Esophagus (tissue), 2 donors: ENCODE measurements around the gene KCNJ3. TPM values are rescaled to one million over a fixed set of nuclear protein-coding genes. Genes with fewer than 3 reads are reported as not detected.
"Not testable (repeated sequence)": the region's sequence is repeated elsewhere in the genome, so short reads cannot be mapped to it uniquely, and the experiment has no call there.

Experiments
- H3K27ac ChIP-seq, 2 donors: one replicate each; pipeline ENCODE4 v1.5.1; 2013; ENCODE audit warnings: low read depth in 2 of 2, mild to moderate bottlenecking in 2 of 2, inconsistent platforms in 1 of 2, low read length in 1 of 2, moderate library complexity in 1 of 2
- H3K27me3 ChIP-seq, 2 donors: one replicate each; pipeline ENCODE4 v1.6.1; 2013; ENCODE audit warnings: low read length in 2 of 2, control low read depth in 1 of 2, mild to moderate bottlenecking in 1 of 2; ENCODE audit not compliant: insufficient read depth in 2 of 2, control insufficient read depth in 1 of 2
- H3K36me3 ChIP-seq, 2 donors: one replicate each; pipeline ENCODE4 v1.6.1; 2013; ENCODE audit warnings: low read length in 1 of 2; ENCODE audit not compliant: control insufficient read depth in 2 of 2, insufficient read depth in 2 of 2
- H3K4me1 ChIP-seq, 2 donors: one replicate each; pipeline ENCODE4 v1.6.1; 2013; ENCODE audit warnings: low read length in 1 of 2; ENCODE audit not compliant: control insufficient read depth in 2 of 2, insufficient read depth in 2 of 2
- H3K4me3 ChIP-seq, 2 donors: one replicate each; pipeline ENCODE4 v1.5.1; 2013; ENCODE audit warnings: low read length in 2 of 2, mild to moderate bottlenecking in 2 of 2, low read depth in 1 of 2, moderate library complexity in 1 of 2
- H3K9me3 ChIP-seq, 2 donors: one replicate each; pipeline ENCODE4 v1.6.1; 2013; ENCODE audit warnings: mild to moderate bottlenecking in 2 of 2, low read depth in 1 of 2, low read length in 1 of 2, moderate library complexity in 1 of 2; ENCODE audit not compliant: control insufficient read depth in 2 of 2, insufficient read depth in 1 of 2
- WGBS, 2 donors: extraction: QIAGEN DNeasy Blood & Tissue Kit; methylation state at CpG; one replicate each; pipeline ENCODE4 v1.1.7; 2013; 5-methylcytosine and 5-hydroxymethylcytosine counted together
- polyA plus RNA-seq, 2 donors: library from polyadenylated mRNA; stranded (reverse); fragments of 200-250 nt; gene quantifications; one replicate each; pipeline ENCODE4 v1.2.3, GENCODE V29; 2013
- donor health status: healthy with polysubstance abuse.
- donor health status: Bipolar disorder and iron deficiency.

The KCNJ3 gene
- polyA plus RNA-seq, 2 donors, result under 0.01 to 0.02 TPM

DNA sequence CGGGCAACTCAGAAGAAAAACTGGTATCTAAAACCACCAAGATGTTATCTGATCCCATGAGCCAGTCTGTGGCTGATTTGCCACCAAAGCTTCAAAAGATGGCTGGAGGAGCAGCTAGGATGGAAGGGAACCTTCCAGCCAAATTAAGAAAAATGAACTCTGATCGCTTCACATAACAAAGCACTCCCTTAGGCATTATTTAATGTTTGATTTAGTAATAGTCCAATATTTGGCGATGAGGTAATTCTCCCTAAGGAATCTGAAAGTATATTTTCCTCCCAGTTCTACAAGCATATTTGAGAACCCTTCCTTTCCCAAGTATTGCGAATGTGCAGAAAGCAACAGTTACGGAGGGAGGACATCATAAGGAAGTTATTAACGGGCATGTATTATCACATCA, 156.6 kb downstream of the KCNJ3 start:
- H3K27me3 ChIP-seq, result no peaks in the 10 kb centered on the region
- no peaks in the 10 kb centered on the region for H3K4me1 ChIP-seq
- no peak overlapping the region for H3K27ac ChIP-seq
- no peaks in the 10 kb centered on the region for H3K36me3 ChIP-seq
- 90 to 91% methylated on average over 6 of the region's 6 CpGs for WGBS, 2 donors
- no peak overlapping the region for H3K4me3 ChIP-seq
- no peaks in the 10 kb centered on the region for H3K9me3 ChIP-seq

DNA sequence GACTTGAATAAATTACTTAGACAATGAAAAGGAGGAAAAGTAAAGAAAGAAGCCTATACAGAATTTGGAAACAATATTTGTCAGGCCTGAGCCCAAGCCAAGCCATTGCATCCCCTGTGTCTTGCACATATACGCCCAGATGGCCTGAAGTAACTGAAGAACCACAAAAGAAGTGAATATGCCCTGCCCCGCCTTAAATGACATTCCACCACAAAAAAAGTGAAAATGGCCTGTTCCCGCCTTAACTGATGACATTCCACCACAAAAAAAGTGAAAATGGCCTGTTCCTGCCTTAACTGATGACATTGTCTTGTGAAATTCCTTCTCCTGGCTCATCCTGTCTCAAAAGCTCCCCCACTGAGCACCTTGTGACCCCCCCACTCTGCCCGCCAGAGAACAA, 168.7 kb downstream of the KCNJ3 start:
- H3K9me3 ChIP-seq, H3K36me3 ChIP-seq, H3K27ac ChIP-seq, H3K4me3 ChIP-seq, H3K4me1 ChIP-seq, H3K27me3 ChIP-seq: not testable (repeated sequence)
- WGBS, 2 donors, result 82 to 92% methylated on average over 4 of the region's 4 CpGs

DNA sequence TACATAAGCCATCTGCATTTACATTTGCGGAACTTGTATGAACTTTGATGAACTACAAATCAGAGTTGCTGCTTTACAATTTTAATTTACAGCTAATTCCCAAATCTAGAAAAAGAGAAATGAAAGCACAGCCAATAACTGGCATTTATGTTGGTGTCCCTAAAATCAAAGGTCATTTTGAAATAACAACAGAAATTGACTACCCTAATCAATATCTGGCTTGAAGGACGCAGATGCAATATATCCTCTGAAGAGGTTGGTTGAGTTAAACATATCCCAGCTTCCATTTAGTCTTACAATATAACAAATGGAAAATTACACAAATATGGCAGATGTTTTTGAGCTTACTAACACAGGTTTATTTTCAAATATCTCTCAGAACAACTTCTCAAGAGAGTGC, 177.5 kb downstream of the KCNJ3 start:
- WGBS, 2 donors, result 87 to 95% methylated on average over 2 of the region's 2 CpGs
- H3K9me3 ChIP-seq, result no peaks in the 10 kb centered on the region

DNA sequence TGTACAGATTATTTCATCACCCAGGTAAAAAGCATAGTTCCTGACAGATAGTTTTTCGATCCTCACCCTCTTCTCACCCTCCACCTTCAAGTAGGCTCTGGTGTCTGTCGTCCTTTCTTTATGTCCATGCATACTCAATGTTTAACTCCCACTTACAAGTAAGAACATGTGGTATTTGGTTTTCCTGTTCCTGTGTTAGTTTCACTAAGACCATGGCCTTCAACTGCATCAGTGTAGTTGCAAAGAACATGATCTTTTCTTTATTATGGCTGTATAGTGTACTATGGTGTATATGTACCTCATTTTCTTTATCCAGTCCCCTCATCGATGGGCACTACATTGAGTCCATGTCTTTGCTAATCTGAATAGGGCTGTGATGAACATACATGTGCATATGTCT, 184.2 kb downstream of the KCNJ3 start:
- H3K36me3 ChIP-seq, result no peaks in the 10 kb centered on the region
- H3K4me1 ChIP-seq, result no peaks in the 10 kb centered on the region
- H3K27me3 ChIP-seq, result no peaks in the 10 kb centered on the region
- 81 to 95% methylated on average over 3 of the region's 3 CpGs for WGBS, 2 donors
- no peak overlapping the region for H3K27ac ChIP-seq
- peaks cover 9 to 11% of the 10 kb centered on the region in 2 donors for H3K9me3 ChIP-seq
- no peak overlapping the region for H3K4me3 ChIP-seq

More for the DNA sequence above, 177.5 kb downstream of the KCNJ3 start:
- Histone ChIP-seq H3K27me3 (no peaks in the 10 kb centered on the region), H3K27ac (no peak overlapping the region), H3K4me3 (no peak overlapping the region), H3K4me1 (no peaks in the 10 kb centered on the region), H3K36me3 (no peaks in the 10 kb centered on the region)

DNA sequence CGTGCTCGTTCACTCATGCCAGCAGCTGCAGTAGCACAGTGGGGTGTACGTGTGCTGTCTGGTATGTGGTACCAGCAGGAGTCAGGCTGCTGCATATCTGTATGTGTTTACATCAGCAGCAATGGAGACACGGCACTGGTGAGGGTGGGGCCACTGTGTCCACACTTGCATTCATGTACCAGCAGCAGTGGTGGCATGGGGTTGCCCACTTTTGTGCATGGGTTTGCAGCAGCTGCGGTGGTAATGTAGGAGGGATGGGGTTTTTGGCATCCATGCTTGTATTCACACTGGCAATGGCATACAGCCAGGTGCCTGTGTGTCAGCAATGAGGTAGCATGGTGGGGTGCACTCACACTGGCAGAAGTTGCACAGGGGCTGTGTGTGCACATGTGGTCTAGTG, 187.8 kb downstream of the KCNJ3 start:
- no peaks in the 10 kb centered on the region for H3K4me1 ChIP-seq
- no peaks in the 10 kb centered on the region for H3K27me3 ChIP-seq
- WGBS, 2 donors, result 89 to 95% methylated on average over 5 of the region's 5 CpGs
- H3K4me3 ChIP-seq, result no peak overlapping the region
- H3K36me3 ChIP-seq, result no peaks in the 10 kb centered on the region
- H3K27ac ChIP-seq, result no peak overlapping the region
- H3K9me3 ChIP-seq, result peaks cover 9 to 11% of the 10 kb centered on the region in 2 donors

DNA sequence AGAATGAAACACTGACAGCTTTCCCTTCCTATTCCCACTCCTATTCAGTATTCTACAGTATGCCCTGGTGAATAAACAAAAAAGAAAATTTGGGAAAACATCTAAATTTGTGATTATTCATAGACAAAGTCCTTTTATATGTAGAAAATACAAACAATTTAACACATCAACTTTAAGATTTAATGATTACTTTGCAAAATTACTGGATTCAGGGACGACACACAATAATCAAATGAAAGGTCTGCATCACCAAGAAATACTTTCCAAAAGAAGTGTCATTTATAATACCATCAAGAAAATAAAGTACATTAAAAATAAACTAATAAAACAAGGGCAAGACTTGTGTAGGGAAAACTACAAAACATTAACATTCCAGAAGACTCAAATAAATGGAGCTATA, 199.8 kb downstream of the KCNJ3 start:
- H3K4me1 ChIP-seq, result no peaks in the 10 kb centered on the region
- no peak overlapping the region for H3K27ac ChIP-seq
- H3K9me3 ChIP-seq, result peaks cover 0 to 2% of the 10 kb centered on the region in 2 donors
- H3K27me3 ChIP-seq, result no peaks in the 10 kb centered on the region
- 71 to 74% methylated on average over 1 of the region's 1 CpG for WGBS, 2 donors
- no peak overlapping the region for H3K4me3 ChIP-seq
- H3K36me3 ChIP-seq, result no peaks in the 10 kb centered on the region

DNA sequence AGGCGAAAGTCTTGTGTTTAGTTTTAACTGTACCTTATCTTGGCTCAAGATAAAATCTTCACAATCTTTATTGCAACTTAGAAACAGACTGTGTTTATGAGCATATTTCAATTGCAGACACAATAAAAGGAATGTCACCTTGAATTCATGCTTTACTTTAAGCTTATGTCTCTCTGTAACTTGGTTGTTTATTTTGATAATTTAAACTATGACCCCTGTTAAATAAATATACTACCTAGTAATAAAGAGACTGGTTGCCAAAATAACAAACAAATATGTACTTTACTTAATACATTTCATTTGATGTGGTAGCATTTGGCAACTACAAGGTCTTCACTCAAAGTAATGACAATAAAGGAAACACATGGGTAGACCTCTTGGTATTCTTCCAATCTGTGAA, 202.6 kb downstream of the KCNJ3 start:
- no peak overlapping the region for H3K27ac ChIP-seq
- H3K4me3 ChIP-seq, result no peak overlapping the region
- no peaks in the 10 kb centered on the region for H3K36me3 ChIP-seq
- 42 to 51% methylated on average over 1 of the region's 1 CpG for WGBS, 2 donors
- H3K27me3 ChIP-seq, result no peaks in the 10 kb centered on the region
- H3K9me3 ChIP-seq, result no peaks in the 10 kb centered on the region
- H3K4me1 ChIP-seq, result no peaks in the 10 kb centered on the region
